HG02678 (cell line): ENCODE measurements around the gene UNC5B.

Source experiments
- ATAC-seq: cut with Tn5 transposase; IDR thresholded peaks from one replicate; pipeline ENCODE4 v1.9.1; 2021; ENCODE audit warnings: mild to moderate bottlenecking, moderate library complexity; ENCODE audit not compliant: unreplicated experiment

Gene UNC5B

DNA sequence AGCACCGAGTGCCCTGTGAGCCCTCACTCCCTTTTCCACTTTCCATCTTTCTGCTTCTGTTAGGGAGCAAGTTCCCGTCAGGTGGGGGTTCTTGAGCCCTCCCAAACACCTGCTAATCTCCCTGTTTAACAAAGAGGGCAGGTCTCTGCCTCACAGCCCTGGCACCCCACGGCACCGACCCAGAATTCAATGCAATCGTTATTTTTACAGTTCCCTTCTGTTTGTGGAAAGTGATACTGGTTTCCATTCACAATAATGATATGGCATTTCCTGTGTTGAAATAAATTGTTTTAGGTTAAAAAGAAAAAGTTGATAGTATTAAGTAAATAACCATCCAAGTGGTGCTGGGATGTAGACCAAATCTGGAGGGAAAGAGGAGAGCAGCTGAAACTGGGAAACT lies 67.8 kb downstream of the UNC5B start:
- no peak for ATAC-seq

DNA sequence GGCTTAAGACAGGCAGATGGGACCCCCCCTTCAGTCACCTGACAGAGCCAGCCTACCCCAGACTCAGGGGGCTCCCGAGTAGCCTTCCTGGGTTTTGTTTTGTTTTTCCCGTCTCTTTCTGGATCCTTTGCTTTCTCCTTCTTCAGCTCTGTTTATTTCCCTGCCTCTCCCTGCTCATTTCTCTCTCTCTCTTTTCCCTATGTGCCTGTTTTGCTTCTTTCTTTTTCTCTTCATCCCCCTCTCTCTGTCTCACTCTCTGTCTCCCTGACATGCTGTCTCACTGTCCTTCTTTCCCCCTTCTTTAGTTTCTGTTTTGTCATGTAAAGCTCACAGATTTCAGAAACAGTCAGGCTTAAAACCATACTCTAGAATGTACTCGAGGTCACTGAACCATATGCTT lies 68.5 kb downstream of the UNC5B start:
- no peak for ATAC-seq

DNA sequence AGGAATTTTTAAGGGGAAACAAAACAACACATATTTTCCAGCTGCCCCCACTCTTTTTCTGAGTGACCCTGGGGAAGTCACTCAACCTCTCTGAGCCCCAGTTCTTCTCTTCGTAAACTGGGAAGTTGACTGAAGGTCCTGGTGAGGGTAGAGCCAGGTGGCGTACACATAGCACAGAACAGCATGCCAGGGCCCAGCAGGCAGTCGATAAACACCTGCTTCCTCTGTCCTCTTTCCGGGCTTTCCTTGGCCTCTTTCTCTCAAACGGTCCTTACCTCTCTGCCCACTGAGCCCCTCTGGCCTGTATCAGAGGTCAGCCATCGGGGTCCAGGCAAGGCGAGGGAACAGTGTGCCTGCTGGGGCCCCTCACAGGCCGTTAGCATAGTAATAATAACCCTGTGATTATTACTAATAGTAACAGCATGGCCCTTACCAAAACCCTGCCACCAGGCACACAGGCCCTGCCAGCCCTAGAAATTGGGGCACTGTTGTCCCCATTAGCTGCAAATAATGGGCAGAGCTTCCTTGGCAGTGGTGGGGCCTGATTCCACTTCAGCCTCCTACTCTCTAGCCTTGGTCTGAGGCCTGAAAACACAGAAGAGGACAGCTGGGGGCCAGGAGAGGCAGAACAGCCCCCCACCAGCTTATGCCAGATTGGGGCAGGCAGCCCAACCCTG lies 69.4 kb downstream of the UNC5B start:
- no peak for ATAC-seq

DNA sequence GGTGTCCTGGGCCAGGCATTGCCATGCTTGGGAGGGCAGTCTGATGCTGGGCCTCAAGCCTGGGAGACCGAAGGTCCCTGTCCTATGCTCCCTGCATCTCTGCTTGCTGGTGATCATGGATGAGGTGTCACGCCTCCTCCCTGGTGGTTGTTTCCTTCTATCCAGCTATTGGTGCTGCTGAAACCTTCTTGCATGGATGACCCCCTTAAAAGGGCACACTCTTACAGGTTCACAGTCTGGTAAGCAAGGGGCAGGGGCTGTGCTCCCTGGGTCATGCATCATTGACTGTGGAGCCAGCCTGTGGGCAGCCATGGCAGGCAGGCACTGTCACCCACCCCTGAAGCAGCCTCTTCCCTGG lies 69.9 kb downstream of the UNC5B start:
- ATAC-seq = no peak

DNA sequence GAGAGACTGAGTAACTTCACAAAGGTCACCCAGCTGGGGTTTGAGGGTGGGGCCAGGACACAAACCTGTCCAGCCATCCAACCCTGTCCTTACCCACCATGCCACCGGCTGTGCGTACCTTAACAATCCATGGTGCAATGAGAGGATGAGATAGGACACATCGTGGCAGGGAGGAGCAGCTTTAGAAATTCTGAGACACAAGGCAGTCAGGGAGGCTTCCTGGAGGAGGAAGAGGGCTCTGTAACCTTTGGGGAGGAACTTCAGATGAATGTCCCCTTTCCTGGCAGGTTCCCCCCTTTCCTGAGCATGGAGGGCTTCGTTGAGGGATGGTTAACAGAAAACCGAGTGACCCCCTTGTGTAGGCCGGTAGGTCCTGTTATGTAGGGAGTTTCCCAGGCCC lies 71.0 kb downstream of the UNC5B start:
- ATAC-seq = no peak

DNA sequence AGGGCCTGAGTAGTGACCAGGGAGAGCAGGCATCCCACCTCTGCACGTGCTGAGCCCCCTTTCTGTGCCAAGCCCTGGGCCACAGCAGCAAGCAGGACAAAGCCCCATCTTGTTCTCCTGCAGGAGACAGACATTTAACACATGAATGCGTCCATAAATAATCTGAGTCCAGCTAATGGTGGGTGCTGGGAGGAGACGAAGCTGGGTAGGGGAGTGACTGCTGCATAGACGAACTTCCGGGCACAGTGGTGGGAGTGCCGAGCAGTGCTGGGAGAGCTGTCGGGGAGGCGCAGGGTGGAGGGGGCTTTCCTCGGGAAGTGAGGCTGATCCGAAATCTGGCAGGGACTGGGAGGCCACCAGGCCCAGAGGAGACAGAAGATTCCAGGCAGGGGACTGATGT lies 71.5 kb downstream of the UNC5B start:
- no peak for ATAC-seq

DNA sequence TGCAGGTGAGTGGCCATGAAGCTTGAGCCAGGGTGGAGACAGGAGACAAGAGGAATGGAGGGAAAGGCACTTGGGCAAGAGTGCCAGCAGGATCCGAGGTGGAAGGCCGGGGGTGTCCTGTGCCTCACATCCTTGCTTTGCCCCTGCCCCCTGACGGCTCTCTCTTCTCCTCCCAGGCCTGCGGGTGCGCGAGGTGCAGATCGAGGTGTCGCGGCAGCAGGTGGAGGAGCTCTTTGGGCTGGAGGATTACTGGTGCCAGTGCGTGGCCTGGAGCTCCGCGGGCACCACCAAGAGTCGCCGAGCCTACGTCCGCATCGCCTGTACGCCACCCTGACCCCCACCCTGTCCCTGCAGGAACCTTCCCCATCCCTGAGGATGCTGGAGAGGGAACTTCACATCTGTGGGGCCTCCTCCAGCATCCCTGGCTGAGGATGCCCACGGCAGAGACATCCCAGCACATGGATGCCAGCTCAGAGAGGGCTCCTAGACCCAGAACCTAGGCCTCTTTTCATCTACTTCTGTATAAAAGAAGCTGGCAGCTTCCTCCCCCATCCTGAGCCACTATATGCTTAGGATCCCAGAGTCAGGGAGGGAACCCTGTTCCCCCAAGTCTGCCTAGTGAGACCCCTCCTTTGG lies 72.3 kb downstream of the UNC5B start:
- ATAC-seq = no peak

DNA sequence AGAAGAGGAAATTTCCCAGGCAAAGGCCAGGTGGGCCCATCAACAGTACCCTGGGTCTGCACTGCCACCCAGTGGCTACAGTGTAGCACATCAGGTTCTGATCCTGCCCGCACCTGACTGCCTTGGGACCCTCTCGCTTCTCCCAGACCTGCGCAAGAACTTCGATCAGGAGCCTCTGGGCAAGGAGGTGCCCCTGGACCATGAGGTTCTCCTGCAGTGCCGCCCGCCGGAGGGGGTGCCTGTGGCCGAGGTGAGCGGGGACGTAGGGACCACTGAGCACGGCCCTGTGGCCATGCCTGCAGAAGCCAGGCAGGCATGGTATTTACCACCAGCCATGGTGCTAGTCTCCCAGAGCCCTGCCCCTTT lies 72.8 kb downstream of the UNC5B start:
- no peak for ATAC-seq

DNA sequence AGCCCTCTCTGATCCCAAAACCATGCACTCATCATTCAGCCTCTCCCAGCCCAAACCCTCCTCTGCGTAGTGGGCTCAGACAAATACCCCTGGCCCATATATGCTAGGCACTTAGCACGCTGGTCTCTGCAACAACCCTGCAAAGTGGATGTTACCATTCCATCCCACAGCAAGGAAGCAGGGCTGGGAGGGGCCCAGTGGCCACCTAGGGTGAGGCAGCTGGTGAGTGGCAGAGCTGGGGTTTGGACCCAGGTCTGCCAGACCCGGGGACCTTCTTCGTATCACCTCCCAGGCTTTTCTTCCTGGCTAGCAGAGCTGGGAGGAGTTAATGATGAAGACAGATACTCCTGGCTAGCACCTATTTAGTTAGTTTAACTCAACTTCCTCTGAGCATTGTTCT lies 73.6 kb downstream of the UNC5B start:
- ATAC-seq = no peak

DNA sequence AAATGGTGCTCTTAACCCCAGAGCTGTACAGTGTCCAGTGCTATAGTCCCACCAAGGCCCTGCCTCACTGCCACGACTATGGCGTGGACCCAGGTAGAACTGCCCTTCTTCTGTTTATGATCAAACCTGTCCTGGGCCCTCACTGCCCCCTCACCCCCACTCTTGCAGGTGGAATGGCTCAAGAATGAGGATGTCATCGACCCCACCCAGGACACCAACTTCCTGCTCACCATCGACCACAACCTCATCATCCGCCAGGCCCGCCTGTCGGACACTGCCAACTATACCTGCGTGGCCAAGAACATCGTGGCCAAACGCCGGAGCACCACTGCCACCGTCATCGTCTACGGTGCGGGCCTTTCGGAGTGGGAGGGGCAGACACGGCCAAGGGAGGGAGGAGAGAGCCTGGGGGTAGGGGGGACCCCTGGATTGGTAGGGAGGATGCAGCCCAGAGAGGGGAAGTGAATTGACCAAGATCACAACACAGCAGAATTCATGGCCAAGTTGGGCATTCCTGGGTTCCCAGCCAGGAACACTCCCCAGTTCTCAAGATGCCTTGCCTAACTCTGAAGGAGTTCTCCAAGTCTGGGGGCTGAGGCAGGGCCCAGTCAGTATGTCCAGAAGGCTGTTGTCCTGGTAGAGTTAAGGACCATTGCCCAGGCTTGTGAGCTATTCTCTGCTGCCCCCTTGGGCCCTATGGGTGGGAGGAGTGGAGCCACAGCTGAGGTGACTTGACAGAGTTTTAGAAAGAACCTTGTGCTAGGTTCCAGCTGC lies 74.3 kb downstream of the UNC5B start:
- ATAC-seq = no peak

DNA sequence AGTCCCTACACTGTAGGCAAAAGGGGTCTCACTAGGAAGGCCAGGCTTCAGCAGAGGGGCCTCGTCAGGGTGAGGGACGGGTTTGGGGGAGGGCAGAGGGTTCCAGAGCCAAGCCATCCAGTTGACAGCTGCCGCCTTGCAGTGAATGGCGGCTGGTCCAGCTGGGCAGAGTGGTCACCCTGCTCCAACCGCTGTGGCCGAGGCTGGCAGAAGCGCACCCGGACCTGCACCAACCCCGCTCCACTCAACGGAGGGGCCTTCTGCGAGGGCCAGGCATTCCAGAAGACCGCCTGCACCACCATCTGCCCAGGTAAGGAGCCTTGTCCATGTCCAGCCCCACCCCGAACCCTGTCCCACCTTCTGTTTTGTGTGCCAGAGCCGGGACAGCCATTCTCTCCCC lies 75.1 kb downstream of the UNC5B start:
- ATAC-seq = no peak

DNA sequence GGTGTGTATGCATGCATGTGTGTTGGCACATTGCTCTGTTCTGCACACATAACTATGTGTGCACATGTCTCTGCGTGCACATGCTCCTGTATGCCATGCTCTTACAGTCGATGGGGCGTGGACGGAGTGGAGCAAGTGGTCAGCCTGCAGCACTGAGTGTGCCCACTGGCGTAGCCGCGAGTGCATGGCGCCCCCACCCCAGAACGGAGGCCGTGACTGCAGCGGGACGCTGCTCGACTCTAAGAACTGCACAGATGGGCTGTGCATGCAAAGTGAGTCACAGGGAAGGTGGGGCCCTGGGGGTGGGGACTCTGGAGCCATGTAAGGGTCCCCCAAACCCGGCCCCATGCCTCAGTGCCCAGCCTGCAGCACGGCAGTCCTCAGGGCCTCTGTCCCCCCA lies 76.1 kb downstream of the UNC5B start:
- ATAC-seq = no peak

DNA sequence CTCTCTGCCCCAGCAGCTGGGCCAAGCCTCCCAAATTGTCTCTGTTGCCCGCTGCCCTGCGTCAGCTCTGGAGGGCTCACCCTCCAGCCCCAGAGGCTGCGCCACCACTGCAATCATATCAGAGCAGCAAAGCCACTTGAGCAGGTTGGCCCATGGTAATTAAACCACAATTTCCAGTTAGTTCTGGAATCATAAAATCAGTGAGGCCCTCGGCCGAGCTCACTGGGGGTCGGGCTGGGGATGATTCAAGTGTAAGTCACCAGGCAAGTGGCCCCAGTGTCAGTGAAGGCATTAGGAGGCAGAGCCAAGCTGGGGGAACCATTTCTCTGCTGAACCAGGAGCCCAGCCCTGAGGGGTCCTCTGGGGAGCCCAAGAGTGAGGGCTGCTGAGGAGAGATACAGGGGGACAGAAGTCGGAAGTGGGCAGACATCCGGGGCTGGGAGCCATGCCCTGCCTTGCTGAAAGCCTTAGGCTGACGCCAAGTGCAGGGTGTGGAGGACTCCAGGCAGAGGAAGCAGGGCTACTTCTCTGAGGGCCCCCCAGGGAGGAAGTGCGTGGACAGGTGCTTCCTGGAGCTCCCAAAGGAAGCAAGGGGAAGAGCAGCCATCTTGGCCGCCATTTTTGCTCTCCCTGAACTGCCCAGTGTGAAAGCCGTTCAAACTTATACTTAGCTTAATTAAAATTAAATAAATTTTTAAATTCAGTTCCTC lies 77.2 kb downstream of the UNC5B start:
- ATAC-seq = no peak

DNA sequence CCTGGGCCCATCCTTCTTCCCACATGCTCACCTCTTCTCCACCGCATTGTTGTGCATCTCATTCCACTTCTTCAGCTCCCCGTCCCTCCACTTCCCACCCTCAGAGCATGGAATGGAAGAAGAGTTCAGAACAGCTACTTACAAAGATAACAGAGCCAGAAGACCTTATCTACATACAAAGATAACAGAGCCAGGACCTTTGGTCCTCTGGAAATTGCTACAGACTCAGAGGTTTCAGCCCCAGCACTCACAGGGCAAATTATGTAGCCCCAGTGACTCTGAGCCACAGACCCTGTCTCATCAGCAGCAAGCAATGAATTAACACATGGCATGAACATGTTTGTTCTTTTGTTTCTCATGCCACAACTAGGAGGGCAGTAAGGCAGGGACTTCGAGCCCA lies 78.0 kb downstream of the UNC5B start:
- no peak for ATAC-seq

DNA sequence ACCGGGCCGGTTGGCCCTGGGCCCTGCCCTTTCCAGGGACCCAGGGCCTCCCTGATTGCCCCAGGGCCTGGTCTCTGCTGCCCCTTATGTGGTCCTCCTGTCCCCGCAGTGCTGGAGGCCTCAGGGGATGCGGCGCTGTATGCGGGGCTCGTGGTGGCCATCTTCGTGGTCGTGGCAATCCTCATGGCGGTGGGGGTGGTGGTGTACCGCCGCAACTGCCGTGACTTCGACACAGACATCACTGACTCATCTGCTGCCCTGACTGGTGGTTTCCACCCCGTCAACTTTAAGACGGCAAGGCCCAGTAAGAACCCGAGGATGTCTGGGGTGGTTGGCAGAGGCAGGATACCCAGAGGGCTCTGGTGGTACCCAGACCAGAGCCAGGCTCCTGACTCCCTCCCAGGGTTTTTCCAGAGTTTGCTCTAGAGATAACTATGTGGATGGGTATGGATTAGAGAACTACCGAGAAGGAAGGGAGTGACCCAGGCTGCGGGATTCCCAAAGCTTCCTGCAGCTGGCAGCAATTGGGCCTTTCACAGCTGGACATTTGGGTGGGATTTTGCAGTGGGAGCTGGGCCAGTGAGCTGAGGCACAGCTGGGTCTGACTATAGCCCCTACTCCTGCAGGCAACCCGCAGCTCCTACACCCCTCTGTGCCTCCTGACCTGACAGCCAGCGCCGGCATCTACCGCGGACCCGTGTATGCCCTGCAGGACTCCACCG lies 78.6 kb downstream of the UNC5B start:
- no peak for ATAC-seq

DNA sequence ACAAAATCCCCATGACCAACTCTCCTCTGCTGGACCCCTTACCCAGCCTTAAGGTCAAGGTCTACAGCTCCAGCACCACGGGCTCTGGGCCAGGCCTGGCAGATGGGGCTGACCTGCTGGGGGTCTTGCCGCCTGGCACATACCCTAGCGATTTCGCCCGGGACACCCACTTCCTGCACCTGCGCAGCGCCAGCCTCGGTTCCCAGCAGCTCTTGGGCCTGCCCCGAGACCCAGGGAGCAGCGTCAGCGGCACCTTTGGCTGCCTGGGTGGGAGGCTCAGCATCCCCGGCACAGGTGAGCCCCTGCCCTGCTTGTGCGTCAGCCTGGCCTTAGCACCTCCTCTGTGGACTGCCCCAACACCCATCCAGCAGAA lies 79.1 kb downstream of the UNC5B start:
- no peak for ATAC-seq

DNA sequence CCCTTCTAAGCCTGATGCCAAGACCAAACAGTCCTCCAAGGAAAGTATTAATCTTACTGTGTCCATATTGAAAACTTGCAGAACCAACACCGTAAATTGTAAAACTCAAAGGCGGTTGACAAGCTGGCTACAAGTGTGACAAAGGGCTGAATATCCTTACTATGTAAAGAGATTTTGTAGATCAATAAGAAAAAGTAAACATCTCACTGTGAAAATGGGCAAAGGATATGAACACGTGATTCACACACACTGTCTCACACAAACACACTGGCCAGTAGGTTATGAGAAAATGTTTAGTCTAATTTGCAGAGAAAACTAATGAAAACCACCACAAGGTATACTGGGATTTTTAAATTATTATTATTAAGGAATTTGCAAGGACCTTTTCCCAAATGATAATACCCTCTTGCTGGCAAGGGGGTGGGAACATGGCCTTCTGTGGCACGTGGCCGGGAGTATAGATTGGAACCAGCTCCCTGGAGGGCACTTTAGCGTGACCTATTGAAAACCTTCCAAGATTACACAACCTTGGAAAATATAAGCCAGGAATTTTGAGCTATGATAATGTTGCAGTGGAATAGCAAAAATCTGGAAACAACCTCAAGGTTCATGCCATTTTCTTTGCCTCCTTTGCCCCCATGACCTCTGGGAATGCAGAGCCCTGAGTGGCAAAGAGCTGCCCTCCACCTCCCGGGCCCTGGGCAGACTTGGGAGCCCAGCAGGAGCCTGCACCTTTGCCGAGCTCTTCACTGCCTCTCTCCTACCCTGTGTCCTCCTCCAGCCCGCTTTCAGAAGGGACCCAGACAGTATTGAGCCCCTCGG lies 80.5 kb downstream of the UNC5B start:
- no peak for ATAC-seq

DNA sequence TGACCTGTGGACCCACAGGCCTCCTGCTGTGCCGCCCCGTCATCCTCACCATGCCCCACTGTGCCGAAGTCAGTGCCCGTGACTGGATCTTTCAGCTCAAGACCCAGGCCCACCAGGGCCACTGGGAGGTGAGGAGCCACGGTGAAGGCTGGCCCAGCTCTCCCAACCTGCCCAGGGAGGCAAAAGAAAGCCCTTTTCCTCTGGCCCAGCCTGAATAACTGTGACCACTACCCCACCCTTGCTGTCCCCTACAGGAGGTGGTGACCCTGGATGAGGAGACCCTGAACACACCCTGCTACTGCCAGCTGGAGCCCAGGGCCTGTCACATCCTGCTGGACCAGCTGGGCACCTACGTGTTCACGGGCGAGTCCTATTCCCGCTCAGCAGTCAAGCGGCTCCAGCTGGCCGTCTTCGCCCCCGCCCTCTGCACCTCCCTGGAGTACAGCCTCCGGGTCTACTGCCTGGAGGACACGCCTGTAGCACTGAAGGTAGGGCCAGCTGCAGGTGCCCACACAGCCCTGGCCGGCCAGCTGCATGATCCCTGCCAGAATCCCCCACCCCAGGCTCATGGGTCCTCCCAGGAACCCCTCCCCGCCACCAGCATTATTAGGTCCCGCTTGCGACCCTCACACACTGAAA lies 81.2 kb downstream of the UNC5B start:
- ATAC-seq = no peak

DNA sequence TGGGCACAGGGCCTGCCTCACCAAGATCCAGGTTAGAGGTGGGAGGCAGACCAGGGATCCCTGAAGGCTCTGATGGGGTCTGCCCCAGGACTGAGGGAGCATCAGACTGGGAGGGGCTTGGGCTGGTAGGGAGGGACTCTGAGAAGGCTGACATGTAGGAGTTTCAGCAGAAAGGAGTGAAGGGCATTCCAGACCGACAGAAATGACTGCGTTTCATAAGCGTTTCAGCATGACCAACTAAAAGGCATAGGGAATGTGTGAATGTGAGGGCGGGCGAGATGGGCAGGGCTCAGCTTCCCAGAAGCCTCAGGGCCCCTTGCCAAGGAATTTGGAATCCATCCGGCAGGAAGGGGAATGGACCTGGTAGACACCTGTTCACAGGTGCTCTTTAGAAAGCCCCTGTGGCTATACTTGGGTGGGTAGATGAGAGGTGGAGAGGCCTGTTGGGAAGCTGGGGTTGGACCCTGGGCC lies 81.8 kb downstream of the UNC5B start:
- ATAC-seq = no peak

DNA sequence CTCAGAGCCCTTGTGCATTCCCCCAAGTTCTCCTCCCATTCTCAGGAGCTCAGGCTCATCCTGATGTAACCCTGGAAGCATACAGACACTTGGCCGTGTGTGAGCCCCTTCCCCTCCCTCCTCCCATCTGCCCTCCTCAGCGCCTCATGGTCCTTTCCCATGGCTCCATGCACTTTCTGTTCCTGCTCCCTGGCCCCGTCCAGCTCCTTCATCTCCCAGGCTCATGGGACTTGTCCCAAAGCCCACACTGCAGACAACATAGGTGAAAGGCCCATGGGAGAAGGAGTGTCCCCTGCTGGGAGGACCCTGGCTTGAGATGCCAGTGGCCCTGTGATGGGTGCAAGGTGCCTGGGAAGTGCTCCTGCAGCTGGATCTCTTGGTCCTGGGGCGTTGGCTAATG lies 82.5 kb downstream of the UNC5B start:
- no peak for ATAC-seq
